ENCODE data around the gene LCN12.

The LCN12 gene

DNA sequence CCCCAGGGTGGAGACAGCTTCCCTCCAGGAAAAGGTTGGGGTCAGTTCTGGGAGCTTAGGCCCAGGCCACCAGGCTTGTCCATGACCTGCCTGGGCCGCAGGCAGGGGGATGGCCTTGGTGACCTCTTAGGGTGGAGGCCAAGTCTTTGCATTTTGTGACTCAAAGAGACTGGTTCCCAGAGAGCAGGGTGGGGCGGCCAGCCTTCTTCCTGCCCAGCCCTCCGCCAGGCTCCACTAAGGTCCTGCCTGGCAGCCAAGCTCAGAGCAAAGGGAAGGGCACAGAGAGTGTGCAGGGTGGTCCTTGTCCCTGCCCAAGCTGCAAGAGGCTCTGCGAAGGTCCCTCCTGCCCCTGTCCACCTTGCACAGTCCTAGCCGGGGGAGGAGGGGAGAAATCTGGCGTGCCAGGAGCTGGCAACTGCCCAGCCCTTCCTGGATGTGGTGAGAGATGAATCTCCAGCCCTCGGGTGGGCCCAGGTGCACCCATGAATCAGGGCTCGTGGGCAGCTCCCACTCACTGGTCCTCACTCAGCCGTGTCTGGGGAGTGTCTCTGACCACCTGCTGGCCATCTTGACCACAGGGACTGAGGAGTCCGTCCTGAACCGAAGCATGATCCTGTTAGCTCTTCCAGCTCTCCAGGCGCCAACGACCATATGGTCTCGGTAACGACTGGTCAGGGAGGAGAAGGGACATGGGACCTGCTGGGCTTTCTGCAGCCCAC, 22.9 kb downstream of the LCN12 start:
- DNase-seq (ENCODE audit: low read depth), result no peak

DNA sequence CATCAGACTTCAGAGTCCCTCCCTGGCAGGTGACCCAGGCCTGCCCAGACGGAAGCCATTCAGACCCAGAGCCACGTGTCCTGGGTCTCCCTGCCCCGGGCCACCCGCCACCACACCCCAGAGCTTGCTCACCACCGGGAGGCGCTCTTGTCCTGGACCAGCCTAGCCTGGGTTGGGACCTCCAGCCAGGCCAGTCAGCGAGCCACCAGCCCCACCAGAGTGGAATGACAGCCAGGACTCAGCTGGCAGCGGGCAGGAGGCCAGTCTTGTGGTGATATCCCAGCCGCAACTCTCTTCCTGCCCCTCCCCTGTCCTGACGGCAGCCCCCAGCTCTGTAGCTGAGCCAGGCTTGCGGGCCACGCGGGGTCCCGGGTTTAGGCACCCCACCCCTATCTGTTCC, 23.6 kb downstream of the LCN12 start:
- DNase-seq (ENCODE audit: low read depth), result no peak

DNA sequence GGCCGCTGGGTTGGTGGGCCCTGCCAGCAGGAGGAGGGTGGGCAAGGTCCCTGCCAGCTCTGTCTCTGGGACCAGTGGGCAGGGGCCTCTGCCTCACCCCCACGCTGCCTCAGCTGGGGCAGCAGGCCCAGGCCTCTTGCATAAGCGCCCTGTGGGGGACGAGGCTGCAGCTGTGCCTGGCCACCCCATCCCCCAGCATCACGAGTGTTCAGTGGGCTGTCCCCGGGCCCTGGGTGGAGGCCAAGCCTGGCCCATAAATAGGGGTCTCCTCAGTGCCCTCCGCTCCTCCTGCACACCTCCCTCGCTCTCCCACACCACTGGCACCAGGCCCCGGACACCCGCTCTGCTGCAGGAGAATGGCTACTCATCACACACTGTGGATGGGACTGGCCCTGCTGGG, 25.1 kb downstream of the LCN12 start, which contains the start of gene PTGDS:
TSS of gene PTGDS (plus strand) at position 282 of the 400 bp plus-strand sequence. CDS start at position 357, 75 bp downstream.
- DNase-seq (ENCODE audit: low read depth), result no peak

DNA sequence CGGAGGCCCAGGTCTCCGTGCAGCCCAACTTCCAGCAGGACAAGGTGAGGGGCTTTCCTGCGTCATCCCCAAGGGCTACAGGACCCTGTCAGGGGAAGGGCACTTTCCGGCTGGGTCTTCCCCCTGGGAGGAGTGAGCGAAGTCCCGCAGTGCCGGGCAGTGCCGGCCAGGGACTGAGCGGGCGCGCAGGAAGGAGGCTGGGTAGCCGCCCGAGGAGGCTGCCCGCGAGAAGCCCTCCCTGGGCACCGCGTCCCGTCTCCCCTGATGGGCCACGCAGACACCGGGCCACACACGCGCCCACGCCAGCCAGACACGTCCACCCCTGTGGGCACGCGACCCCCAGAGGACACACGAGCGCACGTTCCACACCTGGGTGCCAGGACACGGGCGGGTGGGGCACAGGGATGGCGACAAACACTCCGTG, 25.6 kb downstream of the LCN12 start:
- DNase-seq (ENCODE audit: low read depth), result no peak

DNA sequence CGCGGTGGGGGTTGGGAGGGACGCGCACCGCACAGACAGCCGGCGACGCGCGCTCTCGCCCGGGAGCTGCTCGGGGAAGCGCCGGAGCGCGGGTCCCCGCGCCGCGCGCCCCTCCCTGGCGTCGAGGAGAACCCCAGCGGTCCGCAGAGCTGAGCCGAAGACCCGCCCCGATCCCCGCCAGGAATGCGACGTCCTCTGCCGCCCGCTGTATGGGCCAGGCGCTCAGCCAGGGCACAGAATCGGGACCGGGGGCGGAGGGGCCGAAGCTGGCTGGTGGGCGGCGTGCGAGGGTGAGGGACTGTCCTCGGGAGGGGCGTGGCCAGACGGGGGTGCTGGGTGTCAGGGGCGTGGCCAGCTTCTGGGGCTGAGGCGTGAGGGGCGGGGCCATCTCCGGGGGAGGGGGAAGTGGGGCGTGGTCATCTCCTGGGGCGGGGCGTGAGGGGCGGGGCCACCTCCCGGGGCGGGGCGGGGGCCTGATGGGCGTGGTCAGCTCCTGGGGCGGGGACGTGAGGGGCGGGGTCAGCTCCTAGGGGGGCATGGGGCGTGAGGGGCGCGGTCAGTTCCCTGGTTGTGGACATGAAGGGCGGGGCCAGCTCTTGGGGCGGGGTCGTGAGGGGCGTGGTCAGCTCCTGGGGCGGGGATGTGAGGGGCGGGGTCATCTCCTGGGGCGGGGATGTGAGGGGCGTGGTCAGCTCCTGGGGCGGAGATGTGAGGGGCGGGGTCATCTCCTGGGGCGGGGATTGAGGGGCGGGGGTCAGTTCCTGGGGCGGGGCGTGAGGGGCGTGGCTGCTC, 26.2 kb downstream of the LCN12 start:
- DNase-seq (ENCODE audit: low read depth), result peak; percentile 54

DNA sequence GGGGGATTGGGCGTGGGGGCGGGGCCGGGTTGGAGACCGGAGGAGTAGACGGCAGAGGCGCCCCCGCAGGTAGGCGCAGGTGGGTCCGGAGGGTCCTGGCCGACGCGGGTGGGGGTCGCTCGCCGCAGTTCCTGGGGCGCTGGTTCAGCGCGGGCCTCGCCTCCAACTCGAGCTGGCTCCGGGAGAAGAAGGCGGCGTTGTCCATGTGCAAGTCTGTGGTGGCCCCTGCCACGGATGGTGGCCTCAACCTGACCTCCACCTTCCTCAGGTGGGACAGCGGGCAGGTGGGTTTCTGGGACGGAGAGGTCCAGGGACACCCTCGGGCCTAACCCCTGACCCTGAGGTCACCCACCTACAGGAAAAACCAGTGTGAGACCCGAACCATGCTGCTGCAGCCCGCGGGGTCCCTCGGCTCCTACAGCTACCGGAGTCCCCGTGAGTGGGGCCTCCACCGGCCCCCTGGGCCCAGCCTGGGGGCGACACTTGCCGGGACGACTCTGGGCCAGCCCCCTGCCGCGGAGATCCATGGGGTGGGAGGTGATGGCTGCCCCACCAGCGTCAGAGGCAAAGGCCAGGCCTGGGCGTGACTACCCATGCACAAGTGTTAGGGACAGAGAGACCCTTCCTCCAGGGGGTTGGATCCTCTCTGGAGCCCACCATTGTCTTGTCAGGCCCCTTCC, 26.9 kb downstream of the LCN12 start:
- no peak for DNase-seq (ENCODE audit: low read depth)

DNA sequence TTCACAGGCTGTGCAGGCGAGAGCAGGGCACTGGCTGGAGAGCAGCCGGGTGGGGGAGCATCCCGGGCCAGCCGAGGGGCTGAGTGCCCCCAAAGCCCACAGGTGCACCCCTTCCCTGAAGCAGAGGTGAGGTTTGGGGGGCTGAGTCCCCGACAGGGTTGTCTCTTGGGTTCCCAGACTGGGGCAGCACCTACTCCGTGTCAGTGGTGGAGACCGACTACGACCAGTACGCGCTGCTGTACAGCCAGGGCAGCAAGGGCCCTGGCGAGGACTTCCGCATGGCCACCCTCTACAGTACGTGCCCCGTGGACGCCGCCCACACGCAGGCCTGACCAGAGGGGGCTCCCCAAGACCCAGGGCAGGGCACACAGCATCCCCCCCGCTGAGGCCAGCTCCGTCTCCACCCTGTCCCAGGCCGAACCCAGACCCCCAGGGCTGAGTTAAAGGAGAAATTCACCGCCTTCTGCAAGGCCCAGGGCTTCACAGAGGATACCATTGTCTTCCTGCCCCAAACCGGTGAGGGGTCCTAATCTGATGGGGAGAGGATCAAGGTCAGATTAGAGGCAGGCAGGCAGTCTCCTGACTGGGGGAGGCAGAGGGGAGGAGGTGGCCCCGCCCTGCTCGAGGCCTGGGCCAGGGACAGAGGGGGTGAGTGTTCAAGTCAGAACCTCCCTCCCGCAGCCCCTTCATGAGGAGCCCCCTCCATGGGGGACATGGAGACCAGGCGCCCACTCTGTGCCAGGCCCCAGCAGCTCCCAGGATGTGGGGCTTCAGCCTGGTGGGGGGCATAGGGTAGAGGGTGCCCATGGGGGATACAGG, 27.9 kb downstream of the LCN12 start:
- no peak for DNase-seq (ENCODE audit: low read depth)

DNA sequence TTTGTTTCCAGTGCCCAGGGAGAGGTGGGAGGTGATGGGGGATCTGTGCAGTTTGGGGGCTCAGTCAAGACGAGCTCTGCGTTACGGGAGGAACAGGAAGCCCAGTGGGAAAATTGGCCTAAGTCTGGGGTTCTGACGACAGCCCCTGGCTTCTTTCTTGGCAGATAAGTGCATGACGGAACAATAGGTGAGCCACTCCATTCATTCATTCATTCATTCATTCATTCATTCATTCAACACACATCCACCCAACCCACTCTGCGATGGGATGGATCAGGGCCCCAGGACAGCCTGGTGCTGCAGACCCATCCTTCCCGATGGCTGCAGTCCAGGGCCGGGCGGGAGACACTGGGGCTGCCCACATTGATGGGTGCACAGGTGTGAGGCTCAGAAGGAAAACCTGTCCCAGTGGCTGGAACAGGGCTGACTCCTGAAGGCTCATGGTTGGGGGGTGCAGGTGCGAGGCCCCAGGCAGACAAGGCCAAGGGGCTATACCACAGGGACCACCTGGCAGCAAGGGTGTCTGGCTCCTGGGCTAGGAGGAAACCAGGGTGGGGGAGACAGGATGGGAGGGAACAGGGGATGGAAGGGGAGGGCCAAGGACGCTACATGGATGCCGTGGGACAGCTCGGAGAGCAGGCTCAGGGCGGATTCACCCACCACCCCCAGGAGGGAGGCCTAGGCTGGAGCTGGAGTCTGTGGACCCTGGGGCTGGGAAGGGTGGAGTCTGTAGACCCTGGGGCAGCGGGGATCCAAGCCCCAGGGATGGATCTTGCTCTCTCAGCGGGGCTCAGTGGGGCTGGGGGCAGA, 28.8 kb downstream of the LCN12 start:
- no peak for DNase-seq (ENCODE audit: low read depth)

DNA sequence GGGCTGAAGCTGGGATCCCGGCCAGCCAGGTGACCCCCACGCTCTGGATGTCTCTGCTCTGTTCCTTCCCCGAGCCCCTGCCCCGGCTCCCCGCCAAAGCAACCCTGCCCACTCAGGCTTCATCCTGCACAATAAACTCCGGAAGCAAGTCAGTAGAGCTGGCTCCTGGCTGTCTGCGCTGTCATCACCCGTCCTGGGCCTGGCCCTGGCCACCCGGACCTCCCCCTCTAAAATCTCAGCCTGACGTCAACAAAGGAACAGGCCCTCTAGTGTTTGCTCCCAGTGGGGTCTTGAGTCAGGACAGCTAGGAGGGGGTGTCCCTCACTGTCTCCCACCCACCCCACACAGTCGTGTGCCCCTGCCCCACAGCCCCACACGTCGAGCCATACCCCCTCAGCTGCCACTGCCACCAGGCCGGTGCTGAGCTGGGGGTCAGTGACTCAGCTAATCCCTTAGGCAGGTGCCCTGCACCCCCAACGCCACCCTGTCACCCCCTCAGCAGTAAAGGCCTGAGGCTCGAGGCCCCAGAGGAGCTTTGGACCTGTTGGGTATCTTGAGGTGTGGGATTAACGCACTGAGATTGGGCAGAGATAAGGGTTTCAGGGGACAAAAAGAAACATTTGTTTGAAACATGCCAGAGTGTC, 29.6 kb downstream of the LCN12 start:
- DNase-seq (ENCODE audit: low read depth), result no peak

DNA sequence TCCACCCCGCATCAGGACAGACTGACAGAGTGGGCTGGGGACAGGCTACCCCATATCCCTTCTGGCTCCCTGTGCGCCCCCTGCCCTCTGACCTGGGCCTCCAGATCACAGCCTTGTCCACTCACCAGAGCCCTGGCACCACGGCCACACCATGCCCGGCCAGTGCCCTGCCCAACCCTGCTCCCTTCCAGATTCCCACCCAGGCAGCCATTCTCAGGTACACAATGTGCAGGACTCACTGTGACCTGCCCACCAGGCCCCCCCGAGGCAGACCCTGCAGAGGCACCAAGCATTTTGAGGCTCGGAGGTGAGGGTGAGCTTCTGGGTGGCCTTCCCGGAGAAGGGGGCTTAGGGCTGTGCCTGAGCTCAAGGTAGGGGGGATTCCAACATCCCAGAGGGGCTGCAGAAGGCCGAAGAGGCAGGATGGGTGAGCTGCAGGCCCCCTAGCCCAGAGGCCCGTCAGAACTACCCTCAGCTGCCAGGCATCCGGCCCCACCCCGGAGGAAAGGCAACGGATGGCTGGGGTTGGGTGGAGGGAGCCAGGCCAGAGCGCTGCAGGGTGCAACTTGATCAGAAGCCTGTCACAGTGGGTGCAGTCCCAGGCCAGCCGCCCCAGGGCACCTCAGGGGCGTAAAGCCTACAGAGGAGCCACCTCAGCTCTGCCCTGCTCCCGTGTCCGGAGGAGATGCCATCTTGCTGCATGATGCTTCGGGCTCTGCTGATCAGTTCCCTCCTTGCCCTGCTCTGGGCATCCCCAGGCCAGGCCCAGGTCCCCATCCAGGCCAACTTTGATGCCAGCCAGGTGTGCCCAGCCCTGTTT, 30.4 kb downstream of the LCN12 start, which contains the start of gene LCNL1:
TSS of gene LCNL1 (plus strand) at position 762 of the 820 bp plus-strand sequence. CDS start 594 bp downstream, outside the sequence.
- no peak for DNase-seq (ENCODE audit: low read depth)

DNA sequence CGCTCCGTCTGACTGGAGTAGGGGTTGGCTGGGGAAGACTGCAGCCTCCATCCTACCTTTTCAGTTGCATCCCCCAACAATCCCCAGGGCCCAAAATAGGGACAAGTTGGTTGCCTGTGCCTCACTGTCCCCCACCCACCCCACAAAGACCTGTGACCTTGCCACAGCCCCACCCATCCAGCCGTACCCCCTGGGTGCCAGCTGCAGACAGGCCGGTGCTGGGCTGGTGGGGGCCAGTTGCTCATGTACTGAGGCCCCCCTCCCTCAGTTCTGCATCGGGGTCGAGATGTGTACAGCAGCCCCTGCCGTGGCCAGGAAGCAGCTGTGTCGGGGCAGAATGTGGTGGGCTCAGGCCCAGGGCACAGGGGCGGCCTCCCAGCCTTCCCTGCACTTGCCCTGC, 31.1 kb downstream of the LCN12 start:
- DNase-seq (ENCODE audit: low read depth), result no peak

DNA sequence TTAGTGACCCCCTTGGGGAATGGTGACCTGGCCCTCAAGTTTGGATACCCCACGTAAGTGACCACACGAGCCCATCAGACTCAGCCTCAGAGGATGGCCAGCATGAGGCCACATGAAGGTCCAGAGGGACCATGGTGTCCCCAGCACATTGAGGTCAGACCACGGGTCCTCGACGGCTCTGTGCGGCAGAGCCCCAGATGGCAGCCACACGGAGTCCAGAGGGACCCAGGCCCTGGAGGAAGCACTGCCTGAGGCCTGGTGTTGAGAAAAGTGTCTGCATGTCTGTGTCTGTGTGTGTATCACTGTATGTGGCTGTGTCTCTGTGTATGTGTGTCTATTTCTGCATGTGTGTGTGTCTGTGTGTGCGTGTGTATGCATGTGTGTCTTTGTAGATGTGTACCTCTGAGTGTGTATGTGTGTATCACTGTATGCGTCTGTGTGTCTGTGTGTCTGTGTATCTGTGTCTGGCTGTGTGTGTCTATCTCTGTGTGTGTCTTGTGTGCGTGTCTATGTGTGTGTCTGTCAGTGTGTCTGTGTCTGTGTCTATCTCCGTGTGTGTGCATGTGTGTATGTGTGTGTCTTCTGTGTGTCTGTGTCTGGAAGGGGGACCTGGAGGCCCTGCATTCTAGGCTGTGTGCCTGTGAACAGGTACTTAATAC, 31.7 kb downstream of the LCN12 start:
- no peak for DNase-seq (ENCODE audit: low read depth)

DNA sequence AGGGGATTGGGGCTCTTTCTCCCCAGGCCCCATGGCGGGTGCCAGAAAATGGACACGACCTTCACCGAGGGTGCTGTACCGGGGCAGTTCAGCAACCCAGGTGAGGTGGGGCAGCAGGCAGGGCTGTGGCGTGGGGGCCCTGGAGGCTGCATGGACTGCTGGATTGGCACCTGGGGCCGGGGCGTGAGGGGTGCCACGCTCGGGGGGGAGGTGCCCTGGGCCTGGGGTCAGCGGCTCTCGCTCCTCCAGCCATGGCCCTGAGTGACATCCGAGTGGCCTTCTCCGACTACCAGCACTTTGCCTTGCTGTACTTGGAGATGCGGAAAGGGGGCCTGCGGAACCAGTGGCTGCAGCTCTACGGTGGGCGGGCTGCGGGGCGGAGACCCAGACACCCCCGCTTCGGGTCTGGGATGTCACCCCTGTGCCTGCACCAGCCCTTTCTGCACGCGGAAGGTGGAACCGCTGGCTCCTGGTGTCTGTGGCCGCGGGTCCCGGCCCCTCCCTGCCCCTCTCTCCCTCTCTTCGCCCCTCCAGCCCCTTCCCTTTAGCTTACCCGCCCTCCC, 32.5 kb downstream of the LCN12 start:
- DNase-seq (ENCODE audit: low read depth), result no peak

DNA sequence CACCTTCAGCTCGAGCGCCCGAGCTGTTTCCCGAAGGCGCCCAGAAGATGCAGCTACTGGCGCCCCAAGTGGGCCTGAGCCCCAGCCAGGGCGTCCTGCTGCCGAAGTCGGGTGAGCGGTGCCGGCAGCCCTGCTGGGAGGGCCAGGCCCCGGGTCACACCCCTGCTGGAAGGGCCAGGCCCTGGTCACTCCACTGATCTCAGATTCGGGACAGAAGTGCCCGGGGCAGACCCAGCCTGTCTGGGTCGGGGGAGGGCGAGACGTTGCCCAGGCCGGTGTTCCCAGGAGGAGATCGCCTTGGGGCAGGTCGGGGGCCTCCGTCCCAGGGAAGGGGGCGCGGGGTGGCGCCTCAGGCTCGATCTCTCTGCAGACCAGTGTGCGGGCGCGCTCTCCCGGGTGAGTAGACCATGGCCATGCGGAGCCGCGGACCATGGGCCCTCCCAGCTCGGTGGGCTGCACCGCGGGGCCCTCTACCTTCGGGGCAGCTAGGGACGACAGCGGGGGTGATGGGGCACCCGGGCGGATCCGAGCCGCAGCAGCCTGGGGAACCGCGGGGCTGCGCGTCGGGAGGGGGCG, 33.0 kb downstream of the LCN12 start:
- DNase-seq (ENCODE audit: low read depth), result no peak

DNA sequence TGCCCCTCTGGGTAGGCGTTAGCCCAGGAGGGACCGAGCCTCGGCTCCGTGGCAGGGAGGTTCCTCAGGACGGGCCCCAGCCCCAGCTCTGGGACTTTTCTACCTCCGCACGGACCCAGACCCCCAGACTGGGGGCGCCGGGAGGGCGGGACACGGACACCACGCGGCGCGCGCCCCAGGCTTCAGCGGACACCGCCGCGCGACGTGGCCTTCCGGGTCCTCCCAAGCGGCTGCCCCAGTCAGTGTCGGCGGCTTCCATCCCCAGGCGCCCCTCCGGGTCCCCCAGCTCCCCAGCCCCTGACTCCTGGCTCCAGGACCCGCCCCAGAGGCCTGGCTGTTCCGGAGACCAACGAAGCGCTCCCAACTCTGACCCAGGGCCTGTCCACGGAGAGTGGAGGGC, 33.8 kb downstream of the LCN12 start:
- no peak for DNase-seq (ENCODE audit: low read depth)

DNA sequence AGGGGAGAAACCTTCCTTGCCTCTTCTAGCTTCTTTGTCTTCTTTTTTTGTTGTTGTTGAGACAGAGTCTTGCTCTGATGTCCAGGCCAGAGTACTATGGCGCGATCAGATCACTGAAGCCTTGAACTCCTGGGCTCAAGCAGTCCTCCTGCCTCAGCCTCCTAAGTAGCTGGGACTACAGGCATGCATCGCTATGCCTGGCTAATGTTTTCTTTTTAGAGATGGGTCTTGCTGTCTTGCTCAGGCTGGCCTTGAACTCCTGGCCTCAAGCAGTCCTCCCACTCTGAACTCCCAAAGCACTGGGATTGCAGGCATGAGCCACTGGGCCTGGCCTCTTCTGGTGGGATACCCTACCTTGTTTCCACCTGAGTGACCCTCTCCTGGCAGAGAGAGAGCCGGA, 36.8 kb downstream of the LCN12 start:
- DNase-seq (ENCODE audit: low read depth), result no peak

DNA sequence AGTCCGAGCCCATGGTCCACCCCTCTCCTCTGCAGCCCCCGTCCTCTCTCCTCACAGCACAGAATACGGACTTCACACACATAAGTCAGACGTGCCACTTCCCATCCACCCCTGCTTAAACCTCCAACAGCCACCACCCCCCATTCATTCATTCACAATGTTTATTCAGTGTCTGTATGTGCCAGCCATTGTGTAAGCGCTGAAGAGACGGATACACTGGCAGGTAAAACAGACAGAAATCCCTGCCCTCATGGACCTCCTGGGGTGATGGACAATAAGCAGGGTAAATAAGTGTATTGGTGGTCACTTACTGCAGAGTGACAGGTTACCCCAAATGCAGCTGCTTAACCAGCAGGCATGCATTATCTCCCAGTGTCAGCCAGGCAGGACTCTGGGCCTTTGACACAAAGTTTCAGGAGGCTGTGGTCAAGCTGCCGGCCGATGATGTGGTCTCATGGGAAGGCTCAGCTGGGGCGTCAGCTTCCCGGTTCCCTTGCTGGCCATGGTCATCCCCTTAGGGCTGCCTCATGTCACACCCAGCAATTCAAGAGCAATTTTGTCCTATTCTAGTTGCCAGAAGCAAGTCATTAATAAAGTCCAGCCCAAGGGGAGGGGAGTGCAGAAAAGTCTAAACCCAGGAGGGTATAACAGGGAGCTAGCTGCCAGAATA, 38.3 kb downstream of the LCN12 start:
- DNase-seq (ENCODE audit: low read depth), result no peak

Measured in activated T-cell treated with anti-CD3 and anti-CD28 coated beads for 24 hours (primary cell).